Colonic mucosa (tissue), 4 donors: ENCODE measurements around the gene PIK3R2. TPM values are rescaled to one million over a fixed set of nuclear protein-coding genes. Genes with fewer than 3 reads are reported as not detected.
A peak's percentile ranks its signal among the peaks of the same experiment; 100 is the strongest.

Experiments
- DNase-seq: peaks from one replicate; pipeline ENCODE4 v3.0.0-alpha.2; 2020
- H3K27ac ChIP-seq: fragments of 200-600 bp; one replicate; pipeline ENCODE4 v1.8.0; 2021
- H3K27me3 ChIP-seq: fragments of 200-600 bp; one replicate; pipeline ENCODE4 v1.8.0; 2021
- H3K36me3 ChIP-seq: fragments of 200-600 bp; one replicate; pipeline ENCODE4 v1.8.0; 2021
- H3K4me1 ChIP-seq: fragments of 200-600 bp; one replicate; pipeline ENCODE4 v1.8.0; 2021; ENCODE audit warnings: mild to moderate bottlenecking
- H3K4me3 ChIP-seq: fragments of 200-600 bp; one replicate; pipeline ENCODE4 v1.8.0; 2021
- H3K9ac ChIP-seq, 2 donors: one replicate each; pipeline ENCODE4 v1.7.0; 2013; ENCODE audit warnings: control low read depth in 2 of 2, low read depth in 2 of 2, low read length in 2 of 2
- H3K9me3 ChIP-seq: fragments of 200-600 bp; one replicate; pipeline ENCODE4 v1.8.0; 2021
- CTCF ChIP-seq: fragments of 200-600 bp; IDR thresholded peaks from one replicate; pipeline ENCODE4 v1.8.0; 2022; ENCODE audit warnings: antibody characterized with exemption, mild to moderate bottlenecking
- intact Hi-C: fragments of 100-400 bp; cut with DNase I; formaldehyde crosslinking; loops from one replicate; pipeline ENCODE4 v1.14.1; 2022
- total RNA-seq, 2 donors: library from RNA; stranded (reverse); fragmentation: NEBNext Ultra II Directional in 1 of 2; extraction: Animal tissue kit (Norgen Biotek cat#: 25700) in 1 of 2; gene quantifications; one replicate each; pipeline ENCODE4 v1.2.1, GENCODE V29; 2021
- donor health status: healthy.
- donor health status: DM: no; HTN: no; CAD: no.
- donor health status: DM: no; HTN: no; CAD: no.

PIK3R2 gene
- total RNA-seq, 2 donors from 2014 or later: 42.9 to 48.2 TPM

- no peaks in the 10 kb centered on the region for H3K36me3 ChIP-seq
- intact Hi-C loops: no loop called here
Measured at GRCh38 chr19:18196511-18196845, 43.5 kb downstream of the PIK3R2 start.

GRCh38 chr19:18197306-18197705 is 44.3 kb downstream of the PIK3R2 start:
- Histone ChIP-seq H3K36me3 (no peaks in the 10 kb centered on the region), H3K4me1 (peaks cover 8% of the 10 kb centered on the region), H3K4me3 (no peak overlapping the region), H3K27ac (no peak overlapping the region), H3K9me3 (no peaks in the 10 kb centered on the region), H3K27me3 (no peaks in the 10 kb centered on the region), H3K9ac (no peak overlapping the region)
- intact Hi-C loops: no loop called here
- TF ChIP-seq CTCF: no peak
- no peak for DNase-seq

More at GRCh38 chr19:18196511-18196845, 43.5 kb downstream of the PIK3R2 start:
- no peak overlapping the region for H3K9ac ChIP-seq
- H3K27me3 ChIP-seq: no peaks in the 10 kb centered on the region
- DNase-seq: no peak
- H3K27ac ChIP-seq: no peak overlapping the region
- H3K4me3 ChIP-seq: no peak overlapping the region
- H3K4me1 ChIP-seq: peaks cover 8% of the 10 kb centered on the region
- TF ChIP-seq CTCF: no peak
- H3K9me3 ChIP-seq: no peaks in the 10 kb centered on the region

- DNase-seq: no peak
- H3K27ac ChIP-seq: no peak overlapping the region
- no peaks in the 10 kb centered on the region for H3K36me3 ChIP-seq
- H3K27me3 ChIP-seq: no peaks in the 10 kb centered on the region
- no peak overlapping the region for H3K9ac ChIP-seq
- intact Hi-C loops: no loop called here
- TF ChIP-seq CTCF: no peak
- H3K9me3 ChIP-seq: no peaks in the 10 kb centered on the region
- no peak overlapping the region for H3K4me3 ChIP-seq
- H3K4me1 ChIP-seq: peaks cover 11% of the 10 kb centered on the region
Measured at GRCh38 chr19:18197941-18198340, 45.0 kb downstream of the PIK3R2 start.

GRCh38 chr19:18198374-18198773 is 45.4 kb downstream of the PIK3R2 start:
- Histone ChIP-seq H3K9me3 (no peaks in the 10 kb centered on the region), H3K27me3 (no peaks in the 10 kb centered on the region)
- intact Hi-C loops: no loop called here

GRCh38 chr19:18202397-18202777 is 49.4 kb downstream of the PIK3R2 start:
- Histone ChIP-seq H3K36me3 (no peaks in the 10 kb centered on the region), H3K27ac (no peak overlapping the region), H3K4me3 (no peak overlapping the region), H3K9me3 (no peaks in the 10 kb centered on the region), H3K9ac (peak overlapping the region in 1 of 2 donors; percentile 34), H3K27me3 (no peaks in the 10 kb centered on the region), H3K4me1 (peaks cover 5% of the 10 kb centered on the region)
- no peak for TF ChIP-seq CTCF
- intact Hi-C loops: loop anchor here (10.0 kb wide), 1 partner anchor 212 kb away; the partner anchor contains the start of gene SSBP4
- DNase-seq: no peak

More at GRCh38 chr19:18198374-18198773, 45.4 kb downstream of the PIK3R2 start:
- H3K4me3 ChIP-seq: no peak overlapping the region
- TF ChIP-seq CTCF: no peak
- no peak for DNase-seq
- no peak overlapping the region for H3K27ac ChIP-seq
- no peaks in the 10 kb centered on the region for H3K36me3 ChIP-seq
- no peak overlapping the region for H3K9ac ChIP-seq
- H3K4me1 ChIP-seq: peaks cover 13% of the 10 kb centered on the region
